IMR-90 (cell line): ENCODE data around the gene B3GLCT.

ENCODE experiments used
- CHD1 ChIP-seq: IDR thresholded peaks from 2 replicates; pipeline ENCODE4 v1.6.1; 2012; ENCODE audit warnings: low read depth, low read length, improper control_type of control experiment
- POLR2A ChIP-seq: IDR thresholded peaks from 2 replicates; pipeline ENCODE4 v1.6.1; 2012; ENCODE audit warnings: mild to moderate bottlenecking, low read depth, low read length
- TF ChIP-seq, protein P1 (sequence below): conservative IDR thresholded peaks from 2 replicates; pipeline ENCODE4 v1.5.1; 2012; ENCODE audit warnings: mild to moderate bottlenecking, low read depth, low read length, improper control_type of control experiment
- TF ChIP-seq, protein P2 (sequence below): fragments of 150-350 bp; IDR thresholded peaks from 2 replicates; pipeline ENCODE4 v1.6.1; 2017; ENCODE audit warnings: mild to moderate bottlenecking, antibody characterized with exemption, low read length, low read depth

DNA sequence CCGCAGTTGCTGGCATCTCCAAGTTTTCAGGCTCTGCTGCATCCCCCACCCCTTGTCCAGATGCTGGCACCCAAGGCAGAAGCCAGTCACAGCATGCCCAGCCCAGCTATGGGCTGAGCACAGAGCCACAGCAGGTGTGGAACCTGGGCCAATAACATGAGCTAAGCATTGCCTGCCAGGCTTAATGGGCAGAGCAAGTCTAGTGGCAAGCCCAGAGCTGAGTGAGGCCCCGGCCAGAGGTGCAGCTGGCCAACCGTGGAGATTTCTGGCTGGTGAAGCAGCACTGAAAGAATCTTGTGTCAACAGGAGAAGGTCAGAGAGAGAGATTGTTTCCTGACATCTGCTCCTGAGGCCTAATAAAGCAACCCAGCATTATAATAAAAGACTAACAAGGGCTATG is 111.0 kb downstream of the B3GLCT start:
- no peak for TF ChIP-seq POLR2A
- no peak for TF ChIP-seq CHD1
- TF ChIP-seq, protein P1, sequence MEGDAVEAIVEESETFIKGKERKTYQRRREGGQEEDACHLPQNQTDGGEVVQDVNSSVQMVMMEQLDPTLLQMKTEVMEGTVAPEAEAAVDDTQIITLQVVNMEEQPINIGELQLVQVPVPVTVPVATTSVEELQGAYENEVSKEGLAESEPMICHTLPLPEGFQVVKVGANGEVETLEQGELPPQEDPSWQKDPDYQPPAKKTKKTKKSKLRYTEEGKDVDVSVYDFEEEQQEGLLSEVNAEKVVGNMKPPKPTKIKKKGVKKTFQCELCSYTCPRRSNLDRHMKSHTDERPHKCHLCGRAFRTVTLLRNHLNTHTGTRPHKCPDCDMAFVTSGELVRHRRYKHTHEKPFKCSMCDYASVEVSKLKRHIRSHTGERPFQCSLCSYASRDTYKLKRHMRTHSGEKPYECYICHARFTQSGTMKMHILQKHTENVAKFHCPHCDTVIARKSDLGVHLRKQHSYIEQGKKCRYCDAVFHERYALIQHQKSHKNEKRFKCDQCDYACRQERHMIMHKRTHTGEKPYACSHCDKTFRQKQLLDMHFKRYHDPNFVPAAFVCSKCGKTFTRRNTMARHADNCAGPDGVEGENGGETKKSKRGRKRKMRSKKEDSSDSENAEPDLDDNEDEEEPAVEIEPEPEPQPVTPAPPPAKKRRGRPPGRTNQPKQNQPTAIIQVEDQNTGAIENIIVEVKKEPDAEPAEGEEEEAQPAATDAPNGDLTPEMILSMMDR: no peak
- TF ChIP-seq, protein P2, sequence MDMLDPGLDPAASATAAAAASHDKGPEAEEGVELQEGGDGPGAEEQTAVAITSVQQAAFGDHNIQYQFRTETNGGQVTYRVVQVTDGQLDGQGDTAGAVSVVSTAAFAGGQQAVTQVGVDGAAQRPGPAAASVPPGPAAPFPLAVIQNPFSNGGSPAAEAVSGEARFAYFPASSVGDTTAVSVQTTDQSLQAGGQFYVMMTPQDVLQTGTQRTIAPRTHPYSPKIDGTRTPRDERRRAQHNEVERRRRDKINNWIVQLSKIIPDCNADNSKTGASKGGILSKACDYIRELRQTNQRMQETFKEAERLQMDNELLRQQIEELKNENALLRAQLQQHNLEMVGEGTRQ: no peak
